Duodenal mucosa (tissue), 2 donors: Measurements from ENCODE around the gene MYZAP.

Experiments
- H3K27ac ChIP-seq: one replicate; pipeline ENCODE4 v1.7.0; 2013; ENCODE audit warnings: low read depth, low read length
- H3K27me3 ChIP-seq, 2 donors: one replicate each; pipeline ENCODE4 v1.7.0; 2013; ENCODE audit warnings: low read length in 2 of 2, control low read depth in 1 of 2; ENCODE audit not compliant: insufficient read depth in 2 of 2, control insufficient read depth in 1 of 2
- H3K36me3 ChIP-seq, 2 donors: one replicate each; pipeline ENCODE4 v1.7.0; 2013; ENCODE audit warnings: low read length in 2 of 2, control low read depth in 1 of 2; ENCODE audit not compliant: insufficient read depth in 2 of 2, control insufficient read depth in 1 of 2
- H3K4me1 ChIP-seq, 2 donors: one replicate each; pipeline ENCODE4 v1.7.0; 2013; ENCODE audit warnings: low read length in 2 of 2, control low read depth in 1 of 2; ENCODE audit not compliant: insufficient read depth in 2 of 2, control insufficient read depth in 1 of 2
- H3K4me3 ChIP-seq, 2 donors: one replicate each; pipeline ENCODE4 v1.7.0; 2013; ENCODE audit warnings: low read length in 2 of 2, low read depth in 1 of 2
- H3K9ac ChIP-seq, 2 donors: one replicate each; pipeline ENCODE4 v1.7.0; 2013; ENCODE audit warnings: low read length in 2 of 2, low read depth in 1 of 2
- H3K9me3 ChIP-seq, 2 donors: one replicate each; pipeline ENCODE4 v1.7.0; 2013; ENCODE audit warnings: low read length in 2 of 2, control low read depth in 1 of 2; ENCODE audit not compliant: control insufficient read depth in 1 of 2

The MYZAP gene

DNA sequence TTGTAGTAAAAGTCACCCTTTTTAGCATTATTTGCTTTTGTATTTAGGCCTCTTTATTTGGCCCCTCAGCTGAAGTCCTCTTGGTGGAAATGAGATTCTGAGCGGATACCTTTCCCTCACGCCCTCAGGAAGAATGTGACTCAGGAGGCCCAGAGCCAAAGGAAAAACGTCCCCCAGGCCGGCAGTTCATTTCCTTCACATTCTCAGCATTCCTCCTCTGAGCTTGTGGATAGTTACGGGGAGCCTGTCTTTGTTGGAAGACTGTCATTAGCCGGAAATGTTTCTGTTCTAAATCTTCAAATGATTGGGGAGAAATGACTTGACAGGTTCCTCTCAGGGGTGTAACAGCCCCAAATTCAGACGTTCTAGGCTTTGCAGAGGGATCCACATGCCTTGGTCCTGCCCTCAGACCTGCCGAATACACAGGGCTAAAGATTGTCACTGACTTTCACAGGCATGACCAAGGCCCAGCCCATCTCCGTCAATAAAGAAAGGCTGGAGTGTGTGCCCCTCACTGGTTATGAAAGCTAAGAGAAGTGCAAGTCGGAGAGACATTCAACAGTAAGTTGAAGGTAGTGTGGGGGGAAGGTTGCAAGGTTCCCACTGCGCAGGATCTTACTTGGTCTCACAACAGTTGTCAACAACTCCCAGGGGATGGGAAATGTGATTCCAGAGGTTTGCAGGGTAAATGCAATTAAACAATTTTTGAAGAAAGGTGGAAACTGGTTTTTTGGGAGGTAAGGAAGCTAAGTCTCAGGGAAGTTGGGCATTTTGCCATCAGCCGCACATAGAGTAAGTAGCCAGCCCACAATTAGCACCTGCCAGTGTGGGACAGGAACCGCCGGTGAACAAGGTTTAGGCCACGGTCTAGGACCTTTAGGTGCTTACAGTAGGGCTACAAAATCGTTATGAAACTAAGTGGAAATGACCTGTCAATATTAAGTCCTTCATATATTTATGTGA is 39.7 kb upstream of the MYZAP start:
- H3K36me3 ChIP-seq: no peaks in the 10 kb centered on the region
- no peak overlapping the region for H3K27ac ChIP-seq
- no peak overlapping the region for H3K4me3 ChIP-seq
- no peak overlapping the region for H3K9ac ChIP-seq
- no peaks in the 10 kb centered on the region for H3K9me3 ChIP-seq
- no peaks in the 10 kb centered on the region for H3K27me3 ChIP-seq
- H3K4me1 ChIP-seq: peaks cover 4 to 36% of the 10 kb centered on the region in 2 donors

DNA sequence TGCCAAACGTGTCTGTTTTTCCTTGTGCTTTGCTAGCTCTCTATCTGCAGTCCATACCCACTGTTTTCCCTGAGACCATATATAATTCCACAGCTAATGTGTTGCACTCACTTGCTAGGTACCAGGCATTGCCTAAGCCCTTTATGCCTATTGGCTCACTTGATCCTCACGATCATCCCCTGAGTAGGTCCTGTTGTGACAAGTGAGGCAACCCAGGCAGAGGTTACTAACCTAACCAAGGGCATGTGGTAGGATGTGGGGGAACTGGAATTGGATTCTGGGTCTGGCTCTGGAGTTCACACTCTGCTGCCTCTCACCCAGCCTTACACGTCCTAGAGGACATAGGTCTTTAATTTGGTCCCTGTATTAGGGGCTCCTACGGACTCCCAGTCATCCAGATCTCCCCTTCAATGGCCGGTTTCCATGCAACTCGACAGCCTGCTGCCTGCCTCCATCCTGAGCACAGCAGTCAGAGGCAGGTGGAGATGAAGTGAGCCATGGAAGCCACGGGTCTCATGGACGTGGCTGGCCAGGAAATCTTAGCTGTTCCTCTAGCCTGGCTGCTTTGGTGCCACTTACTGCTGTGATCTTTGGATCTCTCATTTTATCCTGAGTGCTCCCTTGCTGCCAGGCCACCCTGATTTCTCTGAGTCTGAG is 38.9 kb upstream of the MYZAP start:
- Histone ChIP-seq H3K9ac (no peak overlapping the region), H3K4me3 (no peak overlapping the region), H3K36me3 (no peaks in the 10 kb centered on the region), H3K4me1 (peaks cover 4 to 36% of the 10 kb centered on the region in 2 donors), H3K27ac (no peak overlapping the region), H3K9me3 (no peaks in the 10 kb centered on the region), H3K27me3 (no peaks in the 10 kb centered on the region)

DNA sequence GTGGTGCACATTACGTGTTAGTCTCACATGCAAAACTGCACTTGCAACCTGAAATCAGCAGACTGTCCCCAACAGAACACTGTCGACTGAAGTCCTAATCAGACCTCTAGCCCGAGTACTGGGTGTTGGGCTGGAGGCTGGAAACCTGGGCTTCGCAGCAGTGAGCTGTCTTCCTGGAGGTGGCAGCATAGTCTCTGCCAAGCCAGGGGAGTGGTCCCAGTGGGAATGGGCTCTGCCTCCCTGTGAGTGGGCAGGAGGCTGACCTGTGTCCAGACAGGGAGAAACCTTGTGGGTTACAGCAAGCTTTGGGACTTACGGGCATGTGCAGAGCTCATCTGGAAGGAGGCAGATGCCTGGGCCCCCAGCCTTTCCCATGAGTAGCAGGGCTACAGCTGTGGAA is 38.2 kb upstream of the MYZAP start:
- H3K9me3 ChIP-seq: no peaks in the 10 kb centered on the region
- H3K36me3 ChIP-seq: no peaks in the 10 kb centered on the region
- no peak overlapping the region for H3K4me3 ChIP-seq
- H3K4me1 ChIP-seq: peaks cover 3 to 32% of the 10 kb centered on the region in 2 donors
- H3K27me3 ChIP-seq: no peaks in the 10 kb centered on the region
- no peak overlapping the region for H3K9ac ChIP-seq
- no peak overlapping the region for H3K27ac ChIP-seq

DNA sequence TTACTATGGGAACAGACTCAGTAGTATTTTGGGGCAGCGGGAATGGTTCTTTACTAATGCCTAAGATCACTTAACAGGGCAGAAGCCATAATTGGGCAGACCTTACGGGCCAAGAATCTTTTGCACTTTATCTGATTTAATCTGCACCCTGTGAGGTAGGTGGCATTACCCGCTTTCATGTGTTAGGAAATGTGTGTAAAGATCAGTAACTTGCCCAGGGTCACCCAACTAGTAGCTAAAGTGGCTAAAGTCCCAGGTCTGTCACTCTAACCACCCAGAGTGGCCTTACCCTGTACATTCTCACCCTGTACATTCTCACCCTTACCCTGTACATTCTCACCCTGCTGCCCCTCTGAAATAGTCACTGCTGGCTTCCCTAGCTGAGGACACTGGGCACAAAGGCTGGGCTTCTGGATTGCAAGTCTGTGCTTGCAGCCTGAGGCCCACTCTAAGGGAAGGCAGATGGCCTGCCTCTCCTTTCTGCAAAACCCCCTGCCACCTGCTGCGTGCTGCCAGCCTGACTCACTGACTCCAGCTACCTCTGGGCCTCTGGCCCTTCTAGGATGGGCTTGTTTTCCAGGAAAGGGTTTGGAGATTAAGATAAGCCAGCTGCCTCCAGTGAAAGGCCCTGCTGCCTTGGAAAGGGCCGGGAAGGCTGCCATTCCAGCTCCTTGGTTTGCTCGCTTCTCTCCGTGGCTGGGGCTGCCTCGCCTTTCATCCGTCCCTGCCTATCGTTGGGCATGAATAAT is 37.5 kb upstream of the MYZAP start:
- Histone ChIP-seq H3K9me3 (no peaks in the 10 kb centered on the region), H3K4me1 (peaks cover 0 to 25% of the 10 kb centered on the region in 2 donors), H3K27ac (no peak overlapping the region), H3K9ac (no peak overlapping the region), H3K27me3 (no peaks in the 10 kb centered on the region), H3K36me3 (no peaks in the 10 kb centered on the region), H3K4me3 (no peak overlapping the region)

DNA sequence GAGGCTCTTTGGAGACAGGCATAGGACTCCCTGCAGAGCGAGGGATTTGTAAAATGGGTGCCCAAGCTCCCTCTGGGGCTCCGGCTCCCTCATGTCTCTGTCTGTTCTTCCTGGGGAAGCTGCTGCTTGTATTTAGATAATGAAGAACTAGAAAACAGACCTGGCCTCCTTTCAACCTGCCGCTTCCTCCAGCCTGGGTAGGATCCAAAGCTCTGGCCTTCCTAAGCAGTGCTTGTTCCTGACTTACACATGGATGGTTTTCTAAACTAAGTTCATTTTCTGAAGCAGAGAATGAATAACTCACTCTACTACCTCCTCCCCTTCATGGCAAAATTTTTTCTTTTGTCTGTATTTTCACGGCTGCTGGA is 36.9 kb upstream of the MYZAP start:
- Histone ChIP-seq H3K9ac (no peak overlapping the region), H3K4me1 (peaks cover 0 to 20% of the 10 kb centered on the region in 2 donors), H3K27ac (no peak overlapping the region), H3K36me3 (no peaks in the 10 kb centered on the region), H3K9me3 (no peaks in the 10 kb centered on the region), H3K27me3 (no peaks in the 10 kb centered on the region), H3K4me3 (no peak overlapping the region)

DNA sequence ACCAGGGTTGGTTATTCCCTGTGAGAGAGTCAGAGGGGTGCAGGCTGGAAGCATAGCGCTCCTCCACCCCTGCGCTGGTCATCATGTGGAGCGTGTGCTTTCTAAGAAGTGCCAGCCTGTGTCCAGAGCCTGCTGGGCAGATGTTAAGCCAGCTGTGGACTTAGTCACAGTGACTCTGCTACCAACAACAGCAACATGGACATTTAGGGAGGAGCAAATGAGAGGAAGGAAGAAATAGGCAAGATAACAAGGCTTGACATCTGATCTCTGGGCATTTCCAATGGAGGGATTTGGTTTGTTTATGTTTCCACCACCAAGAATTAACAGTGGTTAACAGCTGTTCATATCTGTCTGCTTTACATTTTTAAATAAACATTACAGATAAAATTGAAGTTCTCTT is 36.4 kb upstream of the MYZAP start:
- Histone ChIP-seq H3K27ac (no peak overlapping the region), H3K27me3 (no peaks in the 10 kb centered on the region), H3K9me3 (no peaks in the 10 kb centered on the region), H3K9ac (no peak overlapping the region), H3K36me3 (no peaks in the 10 kb centered on the region), H3K4me1 (peaks cover 3 to 20% of the 10 kb centered on the region in 2 donors), H3K4me3 (no peak overlapping the region)

DNA sequence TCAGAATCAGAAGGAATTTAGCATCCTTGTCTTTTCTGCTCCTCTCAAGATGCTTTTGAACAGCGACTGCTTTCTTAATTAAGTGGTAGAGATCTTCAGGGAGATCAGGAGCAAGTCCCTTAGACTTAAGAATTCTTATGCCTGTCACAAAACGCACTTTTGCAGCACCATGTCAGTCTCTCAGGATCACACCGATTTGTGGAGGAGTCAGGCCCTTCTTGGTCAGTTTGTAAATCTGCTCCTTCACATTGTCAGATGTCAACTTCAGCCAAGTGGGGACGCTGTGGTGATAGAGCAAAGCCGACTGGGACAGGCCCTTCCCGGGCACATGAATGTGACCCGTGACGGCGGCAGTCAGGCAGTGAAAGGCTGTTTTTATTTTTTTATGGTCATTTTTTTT is 35.7 kb upstream of the MYZAP start:
- no peak overlapping the region for H3K27ac ChIP-seq
- H3K9me3 ChIP-seq: no peaks in the 10 kb centered on the region
- H3K9ac ChIP-seq: no peak overlapping the region
- H3K4me1 ChIP-seq: peaks cover 10 to 20% of the 10 kb centered on the region in 2 donors
- no peaks in the 10 kb centered on the region for H3K27me3 ChIP-seq
- H3K36me3 ChIP-seq: no peaks in the 10 kb centered on the region
- H3K4me3 ChIP-seq: no peak overlapping the region

DNA sequence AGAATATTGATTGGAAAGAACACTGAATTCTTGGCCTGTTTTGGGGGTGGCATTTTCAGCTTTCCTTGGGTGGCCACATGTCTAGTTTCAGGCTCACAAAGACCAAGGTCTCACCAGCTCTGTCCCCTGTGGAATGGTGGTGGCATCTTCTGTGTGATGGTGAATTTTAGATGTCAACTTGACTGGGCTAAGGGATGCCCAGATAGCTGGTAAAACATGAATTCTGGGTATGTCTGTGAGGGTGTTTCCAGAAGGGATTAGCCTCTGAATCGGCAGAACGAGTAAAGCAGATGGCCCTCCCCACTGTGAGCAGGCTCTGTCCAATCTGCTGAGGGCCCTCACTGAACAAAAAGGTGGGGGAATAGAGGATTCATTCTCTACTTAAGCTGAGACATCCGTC is 34.4 kb upstream of the MYZAP start:
- H3K4me1 ChIP-seq: peaks cover 10 to 19% of the 10 kb centered on the region in 2 donors
- no peaks in the 10 kb centered on the region for H3K9me3 ChIP-seq
- no peak overlapping the region for H3K4me3 ChIP-seq
- no peak overlapping the region for H3K27ac ChIP-seq
- no peaks in the 10 kb centered on the region for H3K36me3 ChIP-seq
- no peaks in the 10 kb centered on the region for H3K27me3 ChIP-seq
- no peak overlapping the region for H3K9ac ChIP-seq

DNA sequence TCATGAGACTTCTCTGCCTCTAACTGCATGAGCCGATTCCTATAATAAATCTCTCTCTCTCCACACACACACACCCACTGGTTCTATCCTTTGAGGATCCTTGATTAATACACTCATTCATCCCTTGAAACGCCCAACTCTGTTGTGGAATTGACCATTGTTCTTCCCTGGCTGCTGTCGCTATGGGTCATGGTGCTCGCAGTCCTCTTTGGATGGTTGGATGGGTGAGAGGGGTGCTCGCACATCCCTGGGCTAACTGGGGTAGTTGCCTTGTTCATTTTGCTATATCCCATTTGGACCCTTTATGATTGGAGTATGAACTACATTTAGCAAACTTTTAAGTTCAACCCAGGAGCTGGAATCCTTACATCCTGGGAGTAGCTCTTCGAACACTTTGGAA is 33.9 kb upstream of the MYZAP start:
- Histone ChIP-seq H3K27ac (no peak overlapping the region), H3K4me1 (peaks cover 10 to 19% of the 10 kb centered on the region in 2 donors), H3K36me3 (no peaks in the 10 kb centered on the region), H3K9ac (no peak overlapping the region), H3K9me3 (no peaks in the 10 kb centered on the region), H3K27me3 (no peaks in the 10 kb centered on the region), H3K4me3 (no peak overlapping the region)

DNA sequence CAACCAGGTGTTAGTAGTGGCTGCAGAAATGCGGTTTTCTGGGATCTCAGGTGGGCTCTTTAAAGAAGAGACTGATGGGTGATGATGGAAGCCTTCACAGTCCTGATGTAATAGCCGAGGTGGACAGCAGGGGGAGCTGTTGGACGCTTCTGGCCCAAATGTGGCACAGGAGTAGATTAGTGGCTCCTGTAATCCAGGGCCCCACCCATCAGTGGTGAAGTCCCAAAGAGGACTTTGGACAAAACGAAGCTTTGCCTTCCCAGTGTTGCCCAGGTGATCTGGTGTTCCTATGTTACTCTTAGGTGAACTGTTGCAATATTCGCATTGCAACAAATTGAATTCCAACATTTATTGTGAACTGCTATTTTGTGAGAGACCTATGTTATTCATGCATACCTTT is 31.8 kb upstream of the MYZAP start:
- Histone ChIP-seq H3K27ac (peak overlapping the region; percentile 18), H3K9me3 (no peaks in the 10 kb centered on the region), H3K9ac (no peak overlapping the region), H3K36me3 (no peaks in the 10 kb centered on the region), H3K4me1 (peaks cover 10 to 23% of the 10 kb centered on the region in 2 donors), H3K27me3 (peaks cover 0 to 2% of the 10 kb centered on the region in 2 donors), H3K4me3 (peak overlapping the region; percentile 15 to 37)
